GM12872 (cell line): Measurements from ENCODE around the gene KRTAP2-3.

Experiments used
- CTCF ChIP-seq: IDR thresholded peaks from 3 replicates; pipeline ENCODE4 v1.5.1; 2011; ENCODE audit warnings: low read depth, mild to moderate bottlenecking, low read length, moderate library complexity; ENCODE audit not compliant: insufficient read depth

Gene KRTAP2-3

GRCh38 chr17:41067281-41067680 is 7.4 kb upstream of the KRTAP2-3 start:
- no peak for TF ChIP-seq CTCF

DNA sequence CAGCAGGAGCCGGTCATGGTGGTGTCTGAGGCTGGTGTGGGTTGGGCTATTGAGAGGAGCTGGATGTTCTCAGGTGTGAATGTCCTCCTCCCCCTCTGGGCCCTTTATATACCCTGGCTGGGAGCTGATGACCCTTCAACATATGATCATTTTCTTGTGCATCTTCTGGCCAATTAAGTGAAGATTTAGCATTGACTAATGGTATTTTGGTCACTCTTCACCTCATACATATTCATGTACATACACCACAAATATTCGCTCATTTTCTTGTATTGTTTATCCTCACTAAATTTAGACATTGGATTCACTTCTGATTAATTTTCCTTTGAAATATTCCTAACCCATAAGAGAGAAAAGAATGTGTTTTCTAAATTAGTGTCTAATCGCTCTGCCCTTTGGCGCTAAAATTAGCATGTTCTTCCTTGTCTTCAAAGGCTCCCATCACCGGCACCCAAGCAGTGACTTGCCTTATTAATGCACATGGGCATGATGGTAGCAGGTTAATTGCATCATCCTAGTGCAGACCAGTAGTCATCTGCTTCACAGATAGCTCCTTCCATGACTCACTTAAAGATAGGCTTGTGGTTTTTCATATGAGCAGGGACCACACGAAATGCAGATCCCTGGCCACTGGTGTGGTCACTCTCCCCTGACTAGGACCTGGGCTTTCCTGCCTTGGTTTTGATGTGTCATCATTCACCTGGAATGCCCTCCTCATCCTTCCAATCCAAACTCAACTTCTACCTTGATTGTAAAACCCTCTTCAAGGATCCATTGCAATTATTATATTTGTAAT is 6.1 kb upstream of the KRTAP2-3 start, which contains the start of gene KRTAP2-4:
TSS of gene KRTAP2-4 (minus strand) at position 51 of the 796 bp plus-strand sequence. CDS start at position 17, 34 bp downstream.
- no peak for TF ChIP-seq CTCF

- TF ChIP-seq CTCF = no peak
Observed at GRCh38 chr17:41064301-41064700, 4.4 kb upstream of the KRTAP2-3 start.

DNA sequence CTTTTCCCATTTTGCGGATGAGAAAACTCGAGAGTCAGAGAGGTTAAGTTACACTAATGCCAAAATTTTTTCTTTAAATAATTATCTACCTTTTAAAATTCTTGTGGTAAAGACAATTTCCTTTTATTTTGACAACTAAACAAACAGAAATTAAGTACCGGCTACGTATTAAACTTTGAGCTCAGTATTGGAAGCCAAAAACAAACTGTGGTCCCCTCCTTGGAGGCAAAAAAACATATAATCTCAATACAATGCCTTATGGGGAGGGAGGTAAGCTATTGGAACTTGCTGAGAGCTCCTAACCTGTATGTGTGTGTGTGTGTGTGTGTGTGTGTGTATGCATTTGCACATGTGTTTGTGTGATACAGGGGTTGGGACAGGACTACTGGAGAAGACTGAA is 3.5 kb upstream of the KRTAP2-3 start:
- no peak for TF ChIP-seq CTCF

GRCh38 chr17:41061964-41062363 is 2.0 kb upstream of the KRTAP2-3 start:
- TF ChIP-seq CTCF = no peak

GRCh38 chr17:41058741-41059140 is 1.2 kb downstream of the KRTAP2-3 start:
- no peak for TF ChIP-seq CTCF

GRCh38 chr17:41057547-41057946 is 2.4 kb downstream of the KRTAP2-3 start:
- TF ChIP-seq CTCF = no peak
